GM12878 (cell line): ENCODE data around the gene PHLDB3. TPM values are rescaled to one million over a fixed set of nuclear protein-coding genes. Genes with fewer than 3 reads are reported as not detected.

Source experiments
- ATAC-seq: fragments of 200-7000 bp; cut with Tn5 transposase; 3 replicates; pipeline ENCODE4 v1.9.1; 2020; ENCODE audit warnings: mild to moderate bottlenecking, moderate library complexity
- BruUV-seq: library from RNA; stranded (reverse); fragments of 400-500 nt; replicated peaks from 2 replicates; lab custom pipeline; 2021; lab: Mats Ljungman, UMichigan
- CTCF ChIA-PET: fragments of 300-600 bp; sonication (Branson Sonifier 250); formaldehyde crosslinking; extraction: SDS; loops from one replicate; lab custom pipeline; 2021; ENCODE audit warnings: inconsistent platforms; lab: Yijun Ruan, JAX
- POLR2A ChIA-PET: fragments of 350-600 bp; formaldehyde crosslinking; extraction: SDS; loops from one replicate; lab custom pipeline; 2021; ENCODE audit warnings: inconsistent platforms; lab: Charles Lee
- RAD21 ChIA-PET: fragments of 300-600 bp; sonication (Branson Sonifier 250); formaldehyde crosslinking; loops from one replicate; lab custom pipeline; 2023; ENCODE audit warnings: antibody characterized with exemption; ENCODE audit not compliant: unreplicated experiment; lab: Charles Lee
- SMC1A ChIA-PET: fragments of 300-600 bp; sonication (Branson Sonifier 250); formaldehyde crosslinking; loops from one replicate; lab custom pipeline; 2023; ENCODE audit not compliant: unreplicated experiment, uncharacterized antibody; lab: Charles Lee
- DNase-seq: peaks from one replicate; pipeline ENCODE4 v3.0.0-alpha.2; 2011; ENCODE audit warnings: low read depth, low spot score
- FAIRE-seq: peaks from 3 replicates; lab custom pipeline; 2011; peaks lifted over from hg19 to GRCh38; lab: Jason Lieb, UNC
- H2AFZ ChIP-seq: 2 replicates; pipeline ENCODE4 v1.6.0; 2011; ENCODE audit warnings: low read depth, low read length, control low read depth; ENCODE audit not compliant: control insufficient read depth
- H3K27ac ChIP-seq: 2 replicates; pipeline ENCODE4 v1.5.1; 2011; ENCODE audit warnings: control low read depth; ENCODE audit not compliant: control insufficient read depth, insufficient read depth
- H3K27me3 ChIP-seq, 2 experiments: replicated peaks in 1 of 2; 2 replicates each; pipeline versions ENCODE4 v1.6.0 to v1.6.1; 2011; ENCODE audit warnings: low read length in 1 of 2; ENCODE audit not compliant: control insufficient read depth in 2 of 2, insufficient read depth in 2 of 2
- H3K36me3 ChIP-seq, 2 experiments: 2 replicates each; pipeline ENCODE4 v1.5.1; 2011; ENCODE audit warnings: low read length in 1 of 2; ENCODE audit not compliant: control insufficient read depth in 2 of 2, insufficient read depth in 2 of 2
- H3K4me1 ChIP-seq: 2 replicates; pipeline ENCODE4 v1.6.1; 2011; ENCODE audit warnings: mild to moderate bottlenecking, low read length, moderate library complexity, mixed read lengths; ENCODE audit not compliant: control insufficient read depth, insufficient read depth
- H3K4me2 ChIP-seq: 2 replicates; pipeline ENCODE4 v1.6.0; 2011; ENCODE audit warnings: control low read depth; ENCODE audit not compliant: control insufficient read depth, insufficient read depth
- H3K4me3 ChIP-seq: fragments of 200-600 bp; sonication (generic); 2 replicates; pipeline ENCODE4 v1.5.1; 2016
- H3K79me2 ChIP-seq: 2 replicates; pipeline ENCODE4 v1.6.0; 2011; ENCODE audit warnings: low read length; ENCODE audit not compliant: control insufficient read depth, insufficient read depth
- H3K9ac ChIP-seq: 2 replicates; pipeline ENCODE4 v1.8.0; 2011; ENCODE audit warnings: low read length, control low read depth, mixed read lengths; ENCODE audit not compliant: control insufficient read depth, insufficient read depth
- H3K9me3 ChIP-seq: replicated peaks from 3 replicates; pipeline ENCODE4 v1.5.1; 2011; ENCODE audit warnings: mild to moderate bottlenecking, low read length; ENCODE audit not compliant: control insufficient read depth, insufficient read depth
- H4K20me1 ChIP-seq: 2 replicates; pipeline ENCODE4 v1.6.0; 2011; ENCODE audit not compliant: control insufficient read depth, insufficient read depth
- ASH2L ChIP-seq: fragments of 300-600, 200-600 bp; sonication (generic); IDR thresholded peaks from 2 replicates; pipeline ENCODE4 v1.6.1; 2017; ENCODE audit warnings: low read depth, mild to moderate bottlenecking, borderline replicate concordance
- BACH1 ChIP-seq: fragments of 450-650 bp; IDR thresholded peaks from 2 replicates; pipeline ENCODE4 v1.6.1; 2017; ENCODE audit warnings: mild to moderate bottlenecking, borderline replicate concordance
- BMI1 ChIP-seq: fragments of 450-650 bp; IDR thresholded peaks from 2 replicates; pipeline ENCODE4 v1.6.1; 2016; ENCODE audit warnings: mild to moderate bottlenecking, moderate library complexity, borderline replicate concordance
- EP300 ChIP-seq, 2 experiments: fragments of 150-350 bp in 1 of 2; IDR thresholded peaks; 2 replicates each; pipeline ENCODE4 v1.6.1; 2011 to 2012; ENCODE audit warnings: low read depth in 2 of 2, low read length in 2 of 2, borderline replicate concordance in 1 of 2, improper control_type of control experiment in 1 of 2, inconsistent platforms in 1 of 2; ENCODE audit not compliant: control insufficient read depth in 1 of 2
- MYC ChIP-seq: IDR thresholded peaks from 2 replicates; pipeline ENCODE4 v1.6.1; 2011; ENCODE audit warnings: mild to moderate bottlenecking, low read length, moderate library complexity, inconsistent platforms; ENCODE audit not compliant: insufficient read depth, insufficient replicate concordance, insufficient read length, severe bottlenecking
- NFIC ChIP-seq: IDR thresholded peaks from 2 replicates; pipeline ENCODE4 v1.6.1; 2012; ENCODE audit warnings: low read depth, mild to moderate bottlenecking, inconsistent platforms, low read length, moderate library complexity
- REST ChIP-seq: IDR thresholded peaks from 2 replicates; pipeline ENCODE4 v1.6.1; 2012; ENCODE audit warnings: mild to moderate bottlenecking, low read depth, low read length
- SIX5 ChIP-seq: IDR thresholded peaks from 2 replicates; pipeline ENCODE4 v1.6.1; 2011; ENCODE audit warnings: mild to moderate bottlenecking, low read depth, low read length, moderate library complexity; ENCODE audit not compliant: severe bottlenecking
- TCF7 ChIP-seq: IDR thresholded peaks from 2 replicates; pipeline ENCODE4 v1.6.1; 2014; ENCODE audit warnings: antibody characterized with exemption, borderline replicate concordance
- USF2 ChIP-seq: IDR thresholded peaks from 2 replicates; pipeline ENCODE4 v1.6.1; 2011; ENCODE audit warnings: low read depth, low read length, improper control_type of control experiment, borderline replicate concordance
- YY1 ChIP-seq: IDR thresholded peaks from 2 replicates; pipeline ENCODE4 v1.6.1; 2011; ENCODE audit warnings: low read depth, mild to moderate bottlenecking, low read length
- ZBED1 ChIP-seq: IDR thresholded peaks from 2 replicates; pipeline ENCODE4 v1.6.1; 2016; ENCODE audit warnings: borderline replicate concordance
- ZNF274 ChIP-seq: IDR thresholded peaks from one replicate; pipeline ENCODE4 v1.8.0; 2011; ENCODE audit not compliant: insufficient read length, insufficient read depth
- ZNF592 ChIP-seq: fragments of 450-650 bp; IDR thresholded peaks from 2 replicates; pipeline ENCODE4 v1.6.1; 2017; ENCODE audit warnings: mild to moderate bottlenecking, moderate library complexity
- WGBS: methylation state at CpG from one replicate; pipeline ENCODE4 v1.1.6; 2016; ENCODE audit warnings: low lambda C conversion rate; ENCODE audit not compliant: insufficient replicate concordance, insufficient coverage; ENCODE audit errors: missing lambda C conversion rate; 5-methylcytosine and 5-hydroxymethylcytosine counted together
- in situ Hi-C: fragments of 300-500 bp; cut with MboI; formaldehyde crosslinking; loops from 9 replicates; pipeline ENCODE4 v1.14.3; 2018; ENCODE audit warnings: mixed read lengths
- intact Hi-C: fragments of 100-400 bp; cut with micrococcal nuclease; formaldehyde crosslinking; loops from one replicate; pipeline ENCODE4 v1.14.2; 2022; ENCODE audit not compliant: unreplicated experiment
- polyA plus RNA-seq, 11 experiments: library from polyadenylated mRNA; depleted of rRNA in 4 of 11; unstranded in 6 of 11; stranded (reverse) in 5 of 11; fragments of >200 nt; fragmentation: Nextera tagmentation in 4 of 11; fragmentation: Illumina TruSeq in 1 of 11; extraction: Ambion mirVana in 4 of 11; extraction: Trizol in 1 of 11; gene quantifications; 1 replicate in 1 of 11; 2 replicates in 10 of 11; pipeline versions ENCODE4 v1.2.1 to v1.2.3, GENCODE V29; 2011 to 2016; ENCODE audit warnings: inconsistent platforms in 2 of 11, missing spikeins in 2 of 11, low read depth in 1 of 11
- total RNA-seq, 4 experiments: library from RNA; depleted of rRNA in 3 of 4; stranded (reverse); fragments of >200 nt in 3 of 4; fragmentation: Illumina TruSeq in 1 of 4; extraction: Trizol in 1 of 4; gene quantifications; 2 replicates each; pipeline versions ENCODE4 v1.2.1 to v1.2.3, GENCODE V29; 2013 to 2021

Gene PHLDB3
- total and polyA plus RNA-seq, 10 of the 15 experiments (the other 5 are each of a cell fraction or from before 2014, with no cell fraction given): 0.13 to 13.0 (median 5.5) TPM

GRCh38 chr19:43499042-43499441 is 5.5 kb downstream of the PHLDB3 start (continued):
- TF ChIP-seq USF2 (no peak), NFIC (no peak), ZNF274 (no peak), BACH1 (no peak)

GRCh38 chr19:43498233-43498842 is 6.2 kb downstream of the PHLDB3 start:
- ATAC-seq (no peak), DNase-seq (no peak), FAIRE-seq (no peak)
- ChIA-PET RAD21 (interaction anchor here (0.6 kb wide), 1 partner anchor 30 kb away, joined by 3 read pairs; no protein-coding TSS in a partner anchor), CTCF (interaction anchor here (1.0 to 2.4 kb wide), 2 partner anchors 21 to 311 kb away, joined by 3 to 7 read pairs; no protein-coding TSS in a partner anchor), SMC1A (no interaction called here), POLR2A (no interaction called here)
- H3K4me1 ChIP-seq: no peaks in the 10 kb centered on the region
- no peak overlapping the region for H3K9ac ChIP-seq
- intact Hi-C loops (no loop called here), in situ Hi-C loops (no loop called here)
- no TSS peak for BruUV-seq
- H3K79me2 ChIP-seq: no peaks in the 10 kb centered on the region; the same call in 1 of the 2 replicates
- H3K36me3 ChIP-seq: 0 out of 4 replicates have a peak, but pooled peaks cover 0 to 4% of the 10 kb centered on the region in 2 experiments
- H2AFZ ChIP-seq: no peak overlapping the region
- 65% methylated on average over 5 of the region's 5 CpGs for WGBS
- H3K27ac ChIP-seq: no peak overlapping the region
- no peaks in the 10 kb centered on the region for H3K9me3 ChIP-seq
- no peaks in the 10 kb centered on the region for H3K27me3 ChIP-seq
- H3K4me3 ChIP-seq: no peak overlapping the region
- no peak overlapping the region for H3K4me2 ChIP-seq
- H4K20me1 ChIP-seq: no peaks in the 10 kb centered on the region
- TF ChIP-seq ZNF592: no peak
- TF ChIP-seq YY1: no peak
- no peak for TF ChIP-seq SIX5
- no peak for TF ChIP-seq TCF7
- TF ChIP-seq REST: no peak
- TF ChIP-seq ASH2L: no peak
- no peak for TF ChIP-seq ZBED1
- no peak for TF ChIP-seq MYC
- no peak for TF ChIP-seq EP300 (IDR thresholded peaks at IDR 0.05; ENCODE audit: borderline replicate concordance in 1 of 2, control insufficient read depth in 1 of 2, low read depth in 2 of 2, low read length in 2 of 2)
- no peak for TF ChIP-seq BMI1
